Central memory CD4-positive, alpha-beta T cell (primary cell): ENCODE data around the gene MRPL24.
A peak's percentile ranks its signal among the peaks of the same experiment; 100 is the strongest.
"Not testable (repeated sequence)": the region's sequence is repeated elsewhere in the genome, so short reads cannot be mapped to it uniquely, and the experiment has no call there.

Experiments
- DNase-seq: peaks from one replicate; pipeline ENCODE4 v3.0.0; 2022
- total RNA-seq, 3 experiments: gene quantifications; one replicate each; lab custom pipeline; 2026; lab: John Stamatoyannopoulos, UW

MRPL24 gene
- total RNA-seq = 15.2 to 76.8 (median 31.6) reads per million in 3 experiments

- peak; percentile 99 for DNase-seq
These were observed at the start of gene MRPL24 for GRCh38 chr1:156740741-156741480. Gene MRPL24, minus strand, starts transcription at chr1:156741088. Its CDS starts 2,384 bp downstream, at chr1:156738704.

DNA sequence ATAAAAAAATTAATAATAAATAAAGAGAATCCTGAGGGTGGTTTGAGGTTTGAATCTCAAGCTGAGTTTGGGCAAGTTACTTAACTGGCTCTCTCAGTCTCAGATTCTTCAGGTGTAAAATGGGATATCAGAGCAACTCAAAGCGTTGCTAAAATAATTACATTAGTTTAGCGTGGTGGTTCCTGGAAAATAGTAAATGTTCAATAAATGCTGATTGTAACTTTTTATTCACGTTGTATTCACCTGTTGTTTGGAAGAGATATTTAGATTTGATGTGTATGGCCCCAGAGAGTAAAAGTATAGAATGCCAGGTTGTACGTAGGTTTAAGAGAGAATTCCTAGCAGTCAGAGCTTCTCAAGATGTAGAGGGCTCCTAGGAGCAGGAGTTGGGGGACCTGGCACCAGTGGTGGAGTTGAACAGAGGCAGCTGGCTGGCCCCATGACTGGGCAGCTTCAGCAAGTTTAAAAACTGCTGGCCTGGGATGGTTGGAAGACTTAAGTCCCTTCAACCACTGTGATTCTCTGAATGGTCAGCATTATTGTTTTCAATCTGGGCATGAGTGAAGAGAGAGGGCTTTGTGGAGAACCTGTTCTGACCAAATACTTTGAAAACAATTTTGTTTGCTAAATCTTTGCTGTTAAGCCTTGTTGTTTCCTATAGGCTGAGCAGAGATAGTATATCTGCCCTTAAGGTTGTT, 48.9 kb upstream of the MRPL24 start:
- no peak for DNase-seq

DNA sequence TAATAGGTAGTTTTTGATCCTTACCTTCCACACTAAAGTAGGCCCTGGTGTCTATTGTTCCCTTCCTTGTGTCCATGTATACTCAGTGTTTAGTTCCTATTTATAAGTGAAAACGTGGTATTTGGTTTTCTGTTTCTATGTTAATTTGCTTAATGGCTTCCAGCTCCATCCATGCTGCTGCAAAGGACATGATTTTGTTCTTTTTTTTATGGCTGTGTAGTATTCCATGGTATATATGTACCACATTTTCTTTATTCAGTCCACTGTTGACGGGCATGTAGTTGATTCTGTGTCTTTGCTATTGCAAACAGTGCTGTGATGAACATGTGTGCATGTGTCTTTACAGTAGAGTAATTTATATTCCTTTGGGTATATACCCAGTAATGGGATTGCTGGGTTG, 47.2 kb upstream of the MRPL24 start:
- no peak for DNase-seq

DNA sequence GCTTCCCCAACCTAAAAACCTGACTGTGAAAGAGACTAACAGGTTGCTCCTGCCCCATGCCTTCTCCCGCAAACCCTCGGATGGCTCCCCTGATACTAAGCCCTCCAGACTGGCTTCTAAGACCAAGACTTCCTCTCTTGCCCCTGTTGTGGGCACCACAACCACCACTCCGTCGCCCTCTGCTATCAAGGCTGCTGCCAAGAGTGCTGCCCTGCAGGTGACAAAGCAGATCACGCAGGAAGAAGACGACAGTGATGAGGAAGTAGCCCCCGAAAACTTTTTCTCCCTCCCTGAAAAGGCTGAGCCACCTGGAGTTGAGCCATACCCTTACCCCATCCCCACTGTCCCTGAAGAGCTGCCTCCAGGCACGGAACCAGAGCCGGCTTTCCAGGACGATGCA, 45.8 kb upstream of the MRPL24 start:
- no peak for DNase-seq

DNA sequence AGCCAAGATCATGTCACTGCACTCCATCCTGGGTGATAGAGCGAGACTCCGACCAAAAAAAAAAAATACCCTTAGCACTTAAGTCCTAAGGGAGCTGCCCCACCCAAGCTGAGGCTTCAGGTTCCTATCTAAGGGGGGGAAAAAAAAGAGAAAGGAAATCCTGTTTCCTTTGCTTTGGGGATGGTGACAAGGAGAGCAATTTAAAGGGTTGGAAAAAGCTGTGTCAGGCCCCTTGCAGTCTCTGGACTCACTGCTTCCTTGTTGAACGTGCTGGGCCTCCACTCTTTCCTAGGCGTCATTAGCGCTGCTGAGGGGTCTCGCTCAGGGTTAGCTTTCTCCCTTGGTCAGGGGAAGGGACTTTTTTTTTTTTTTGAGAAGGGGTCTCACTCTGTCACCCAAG, 44.6 kb upstream of the MRPL24 start:
- DNase-seq = no peak

- no peak for DNase-seq
These were observed 40.8 kb upstream of the MRPL24 start for GRCh38 chr1:156781585-156782186.

DNA sequence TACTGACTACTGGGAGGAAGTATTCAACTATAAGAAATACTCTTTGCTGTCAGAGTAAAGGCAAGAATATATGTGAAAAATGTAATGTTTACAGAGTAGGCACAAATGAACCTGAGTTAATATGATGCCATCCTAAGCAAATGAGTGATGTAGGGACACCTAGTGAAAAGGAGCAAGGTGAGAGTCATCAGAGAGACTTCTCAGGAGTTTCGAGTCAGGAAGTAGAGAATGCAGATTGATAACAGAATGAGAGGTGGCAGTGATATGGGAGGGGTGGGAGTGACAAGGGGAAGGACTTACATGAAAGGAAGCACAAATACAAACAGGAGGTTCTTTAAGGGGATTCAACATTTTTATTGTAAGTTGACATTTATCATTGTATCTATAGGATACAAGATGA, 36.7 kb upstream of the MRPL24 start:
- DNase-seq = no peak

DNA sequence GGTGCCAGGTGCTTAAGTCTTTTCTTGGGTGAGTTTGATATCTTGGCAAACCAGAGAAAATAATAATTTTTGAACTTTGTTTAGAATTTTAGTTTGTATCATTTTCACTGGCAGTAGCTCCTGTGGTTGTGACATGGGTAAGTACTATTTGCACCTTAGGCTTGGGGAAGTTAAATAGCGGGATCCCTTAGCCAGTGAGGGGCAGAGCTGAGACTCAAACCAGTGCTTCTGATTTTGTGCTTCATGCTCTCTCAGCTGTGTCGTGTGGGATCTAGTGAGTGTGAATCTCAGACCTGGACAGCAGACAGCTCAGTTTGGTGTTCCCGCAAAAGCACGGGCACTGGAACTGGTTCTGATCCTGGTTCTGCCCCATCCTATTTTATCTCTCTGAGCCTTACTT, 36.1 kb upstream of the MRPL24 start:
- DNase-seq = no peak

DNA sequence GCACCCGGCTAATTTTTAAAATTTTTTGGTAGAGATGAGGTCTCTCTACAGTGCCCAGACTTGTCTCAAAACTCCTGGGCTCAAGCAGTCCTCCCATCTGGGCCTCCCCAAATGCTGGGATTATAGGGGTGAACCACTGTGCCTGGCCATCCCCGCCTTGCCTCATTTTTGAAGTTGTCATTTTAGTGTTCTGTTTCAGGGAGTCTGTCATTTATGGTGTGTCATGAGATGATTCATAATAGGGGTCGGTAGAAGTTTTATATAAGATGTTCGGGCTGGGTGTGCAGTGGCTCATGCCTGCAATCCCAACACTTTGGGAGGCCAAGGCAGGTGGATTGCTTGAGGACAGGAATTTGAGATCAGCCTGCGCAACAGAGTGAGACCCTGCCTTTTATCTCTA, 34.9 kb upstream of the MRPL24 start:
- no peak for DNase-seq

DNA sequence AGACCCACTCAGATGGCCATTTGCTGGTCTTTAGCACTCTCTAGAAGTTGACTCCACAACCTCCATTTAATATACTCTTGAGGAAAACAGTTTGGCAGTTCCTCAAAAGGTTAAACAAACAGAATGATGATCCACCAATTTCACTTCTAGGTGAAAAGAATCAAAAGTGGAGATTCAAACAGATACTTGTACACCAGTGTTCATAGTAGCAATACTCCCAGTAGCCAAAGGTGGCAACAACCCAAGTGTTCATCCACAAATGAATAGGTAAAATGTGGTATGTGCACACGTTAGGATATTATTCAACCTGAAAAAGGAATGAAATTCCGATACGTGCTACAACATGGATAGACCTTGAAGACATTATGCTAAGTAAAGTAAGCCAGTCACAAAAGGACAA, 32.7 kb upstream of the MRPL24 start:
- DNase-seq = no peak

- DNase-seq = no peak
These were observed 32.0 kb upstream of the MRPL24 start for GRCh38 chr1:156772728-156773497.

GRCh38 chr1:156772222-156772621, 31.3 kb upstream of the MRPL24 start:
- DNase-seq = no peak

DNA sequence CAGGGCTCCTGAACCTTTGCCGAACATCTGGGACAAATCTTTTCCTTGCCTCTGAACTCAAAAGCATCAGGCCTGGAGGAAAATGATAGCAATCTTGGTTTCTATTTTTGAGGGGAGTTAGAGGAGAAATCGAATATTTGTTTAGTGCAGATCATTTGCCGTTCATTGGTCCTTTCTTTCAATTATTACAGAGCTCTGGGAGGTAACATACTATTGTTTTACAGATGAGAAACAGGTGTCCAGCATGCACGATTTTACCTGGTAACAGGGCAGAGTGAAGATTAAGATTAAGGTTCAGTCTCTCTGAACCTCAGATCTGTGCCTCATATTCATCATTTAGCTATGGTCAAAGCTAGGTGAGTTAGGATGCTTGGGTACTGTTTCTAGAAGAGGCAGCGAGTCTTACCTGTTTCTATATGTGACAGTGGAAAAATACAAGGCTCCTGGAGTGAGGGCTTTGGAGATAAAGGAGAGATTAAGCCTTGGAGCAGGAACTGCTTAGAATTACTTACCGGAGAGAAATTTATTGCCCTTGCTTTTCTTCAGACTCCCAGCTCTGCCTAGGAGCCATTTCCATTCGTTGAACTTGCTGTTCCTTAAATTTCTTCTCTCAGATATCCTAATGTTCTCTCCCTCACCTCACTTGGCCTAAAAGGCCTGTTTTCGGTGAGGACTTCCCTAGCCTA, 27.9 kb upstream of the MRPL24 start:
- no peak for DNase-seq

GRCh38 chr1:156767879-156768604, 27.2 kb upstream of the MRPL24 start:
- peak; percentile 22 for DNase-seq

DNA sequence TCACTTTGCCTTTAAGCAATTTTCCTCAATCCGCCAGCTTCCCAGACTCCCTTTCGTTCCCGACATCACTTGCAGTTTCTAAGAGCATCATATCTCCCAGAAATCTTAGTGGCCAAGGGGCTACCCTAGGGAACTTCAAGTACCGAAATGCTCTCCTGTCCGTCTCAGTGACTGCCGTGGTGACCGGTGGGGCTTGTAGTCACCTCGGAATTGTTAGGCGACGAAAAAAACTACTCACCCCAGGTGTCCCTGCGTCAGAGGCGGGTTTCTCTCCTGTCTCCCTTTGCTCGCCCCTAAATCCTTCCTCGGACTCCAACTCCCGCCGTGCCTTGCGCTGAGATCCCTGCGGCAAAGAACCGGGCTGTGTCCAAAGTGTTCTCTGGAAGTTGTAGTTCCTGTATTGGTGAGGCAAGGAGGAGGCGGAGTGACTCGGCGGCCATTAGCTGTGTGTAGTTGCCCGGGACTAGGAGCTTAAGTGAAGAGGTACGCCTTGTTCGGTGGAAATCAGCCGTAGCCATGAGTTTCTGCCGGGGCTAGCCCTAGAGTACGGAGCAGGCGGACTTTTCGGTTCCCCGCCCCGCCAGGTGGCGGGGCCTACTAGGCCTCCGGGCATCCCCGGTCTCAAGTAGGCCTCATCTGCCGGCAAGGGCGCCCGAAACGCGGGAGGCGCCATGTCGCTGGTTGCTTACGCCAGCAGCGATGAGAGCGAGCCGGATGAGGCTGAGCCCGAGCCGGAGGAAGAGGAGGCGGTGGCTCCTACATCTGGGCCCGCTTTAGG, 26.4 kb upstream of the MRPL24 start, which contains the start of gene PRCC:
Gene PRCC (plus strand): TSS at position 435 of the 778 bp plus-strand sequence. CDS start 237 bp downstream, at position 672.
- peak; percentile 99 for DNase-seq

- no peak for DNase-seq
These were observed 25.6 kb upstream of the MRPL24 start for GRCh38 chr1:156766298-156767100.

DNA sequence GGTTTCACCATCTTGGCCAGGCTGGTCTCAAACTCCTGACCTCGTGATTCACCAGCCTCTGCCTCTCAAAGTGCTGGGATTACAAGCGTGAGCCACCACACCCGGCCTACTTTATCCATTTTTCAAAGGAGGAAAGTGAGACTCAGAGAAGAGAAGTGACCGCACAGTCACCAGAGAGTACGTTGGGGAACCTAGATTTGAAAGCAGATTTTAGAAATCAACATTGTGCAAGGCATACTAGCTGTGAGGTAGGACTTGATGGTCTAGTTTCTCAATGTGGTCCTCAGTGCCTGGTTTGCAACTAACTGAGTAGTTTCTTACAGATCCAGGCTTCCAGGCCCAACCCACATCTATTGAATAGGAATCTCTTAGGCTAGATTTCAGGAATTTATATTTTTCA, 24.8 kb upstream of the MRPL24 start:
- DNase-seq = no peak

GRCh38 chr1:156765136-156765535, 24.2 kb upstream of the MRPL24 start:
- DNase-seq = not testable (repeated sequence)

GRCh38 chr1:156760796-156761104, 19.9 kb upstream of the MRPL24 start:
- DNase-seq = no peak
